ENCODE measurements around the gene NRXN2. TPM values are rescaled to one million over a fixed set of nuclear protein-coding genes. Genes with fewer than 3 reads are reported as not detected.

NRXN2 gene
- polyA plus RNA-seq, 4 donors = 15.1 to 55.2 (median 18.8) TPM

GRCh38 chr11:64638018-64638665 lies 84.9 kb downstream of the NRXN2 start:
- DNase-seq (ENCODE audit: low read depth in 4 of 4, low spot score in 3 of 4) = no peak

GRCh38 chr11:64637334-64638017 lies 85.5 kb downstream of the NRXN2 start:
- DNase-seq (ENCODE audit: low read depth in 4 of 4, low spot score in 3 of 4) = no peak

- DNase-seq (ENCODE audit: low read depth in 4 of 4, low spot score in 3 of 4) = no peak
Observed at GRCh38 chr11:64633555-64634159, 89.3 kb downstream of the NRXN2 start.

GRCh38 chr11:64632654-64633053 lies 90.3 kb downstream of the NRXN2 start:
- DNase-seq (ENCODE audit: low read depth in 4 of 4, low spot score in 3 of 4) = no peak

GRCh38 chr11:64632237-64632636 lies 90.8 kb downstream of the NRXN2 start:
- DNase-seq (ENCODE audit: low read depth in 4 of 4, low spot score in 3 of 4) = no peak

GRCh38 chr11:64631675-64632074 lies 91.3 kb downstream of the NRXN2 start:
- DNase-seq (ENCODE audit: low read depth in 4 of 4, low spot score in 3 of 4) = no peak

GRCh38 chr11:64629796-64630562 lies 93.0 kb downstream of the NRXN2 start:
- DNase-seq (ENCODE audit: low read depth in 4 of 4, low spot score in 3 of 4) = no peak

- DNase-seq (ENCODE audit: low read depth in 4 of 4, low spot score in 3 of 4) = no peak
Observed at GRCh38 chr11:64629103-64629502, 93.9 kb downstream of the NRXN2 start.

- DNase-seq (ENCODE audit: low read depth in 4 of 4, low spot score in 3 of 4) = no peak
Observed at GRCh38 chr11:64628596-64628995, 94.4 kb downstream of the NRXN2 start.

GRCh38 chr11:64627371-64627770 lies 95.6 kb downstream of the NRXN2 start:
- no peak for DNase-seq (ENCODE audit: low read depth in 4 of 4, low spot score in 3 of 4)

- no peak for DNase-seq (ENCODE audit: low read depth in 4 of 4, low spot score in 3 of 4)
Observed at GRCh38 chr11:64626637-64627036, 96.4 kb downstream of the NRXN2 start.

- no peak for DNase-seq (ENCODE audit: low read depth in 4 of 4, low spot score in 3 of 4)
Observed at GRCh38 chr11:64624883-64625481, 98.0 kb downstream of the NRXN2 start.

- no peak for DNase-seq (ENCODE audit: low read depth in 4 of 4, low spot score in 3 of 4)
Observed at GRCh38 chr11:64622681-64623080, 100.3 kb downstream of the NRXN2 start.

- no peak for DNase-seq (ENCODE audit: low read depth in 4 of 4, low spot score in 3 of 4)
Observed at GRCh38 chr11:64621283-64622019, 101.5 kb downstream of the NRXN2 start.

GRCh38 chr11:64620381-64620971 lies 102.5 kb downstream of the NRXN2 start:
- DNase-seq (ENCODE audit: low read depth in 4 of 4, low spot score in 3 of 4) = peak in 3 of 4 donors; percentile 70 to 83 (median 77)

- no peak for DNase-seq (ENCODE audit: low read depth in 4 of 4, low spot score in 3 of 4)
Observed at GRCh38 chr11:64619811-64620380, 103.1 kb downstream of the NRXN2 start.

GRCh38 chr11:64619196-64619595 lies 103.8 kb downstream of the NRXN2 start:
- DNase-seq (ENCODE audit: low read depth in 4 of 4, low spot score in 3 of 4) = no peak

- no peak for DNase-seq (ENCODE audit: low read depth in 4 of 4, low spot score in 3 of 4)
Observed at GRCh38 chr11:64616817-64617216, 106.2 kb downstream of the NRXN2 start.

GRCh38 chr11:64614917-64615316 lies 108.1 kb downstream of the NRXN2 start:
- DNase-seq (ENCODE audit: low read depth in 4 of 4, low spot score in 3 of 4) = no peak

Data from left renal pelvis (tissue), 4 donors.